H9 (cell line): ENCODE results near the gene WDR12. TPM values are rescaled to one million over a fixed set of nuclear protein-coding genes. Genes with fewer than 3 reads are reported as not detected.

Source experiments
- DNase-seq: peaks from one replicate; pipeline ENCODE4 v3.0.0-alpha.2; 2017
- H2AFZ ChIP-seq: one replicate; pipeline ENCODE4 v1.6.1; 2013; ENCODE audit warnings: mild to moderate bottlenecking, low read length, control low read depth, moderate library complexity
- H2AK5ac ChIP-seq: 2 replicates; pipeline ENCODE4 v1.6.1; 2013; ENCODE audit warnings: low read length, control low read depth, mixed read lengths; ENCODE audit not compliant: insufficient read length
- H2BK120ac ChIP-seq: one replicate; pipeline ENCODE4 v1.6.1; 2013; ENCODE audit warnings: low read depth, mild to moderate bottlenecking, low read length, control low read depth, inconsistent platforms; ENCODE audit not compliant: poor library complexity, severe bottlenecking
- H2BK12ac ChIP-seq: 2 replicates; pipeline ENCODE4 v1.6.1; 2013; ENCODE audit warnings: low read length, control low read depth, mixed read lengths, low read depth; ENCODE audit not compliant: insufficient read length
- H2BK15ac ChIP-seq: 2 replicates; pipeline ENCODE4 v1.6.1; 2013; ENCODE audit warnings: low read depth, low read length, control low read depth
- H2BK20ac ChIP-seq: one replicate; pipeline ENCODE4 v1.6.1; 2013; ENCODE audit warnings: low read depth, mild to moderate bottlenecking, low read length, control low read depth, inconsistent platforms; ENCODE audit not compliant: poor library complexity, severe bottlenecking
- H2BK5ac ChIP-seq: 2 replicates; pipeline ENCODE4 v1.6.1; 2013; ENCODE audit warnings: low read length, control low read depth, mixed read lengths; ENCODE audit not compliant: insufficient read length
- H3K14ac ChIP-seq: 2 replicates; pipeline ENCODE4 v1.6.1; 2013; ENCODE audit warnings: low read length, control low read depth; ENCODE audit not compliant: insufficient read depth
- H3K18ac ChIP-seq: 2 replicates; pipeline ENCODE4 v1.6.1; 2013; ENCODE audit warnings: low read depth, mild to moderate bottlenecking, mixed read lengths, low read length, control low read depth; ENCODE audit not compliant: insufficient read length
- H3K23ac ChIP-seq: 2 replicates; pipeline ENCODE4 v1.6.1; 2013; ENCODE audit warnings: low read length, control low read depth, mixed read lengths, low read depth; ENCODE audit not compliant: insufficient read length
- H3K23me2 ChIP-seq: 2 replicates; pipeline ENCODE4 v1.6.1; 2013; ENCODE audit warnings: low read depth, mild to moderate bottlenecking, mixed read lengths, low read length, control low read depth; ENCODE audit not compliant: insufficient read length, poor library complexity, severe bottlenecking
- H3K27ac ChIP-seq: 2 replicates; pipeline ENCODE4 v1.5.1; 2013; ENCODE audit warnings: low read length, control low read depth, mixed read lengths, low read depth; ENCODE audit not compliant: insufficient read length
- H3K27me3 ChIP-seq: 2 replicates; pipeline ENCODE4 v1.6.1; 2013; ENCODE audit warnings: low read length, control low read depth, inconsistent platforms; ENCODE audit not compliant: insufficient read depth
- H3K4ac ChIP-seq: 2 replicates; pipeline ENCODE4 v1.6.1; 2013; ENCODE audit warnings: low read depth, mild to moderate bottlenecking, control low read depth, inconsistent platforms, low read length, moderate library complexity
- H3K4me1 ChIP-seq: 2 replicates; pipeline ENCODE4 v1.6.1; 2013; ENCODE audit warnings: low read length, control low read depth, inconsistent platforms; ENCODE audit not compliant: insufficient read depth
- H3K4me2 ChIP-seq: 2 replicates; pipeline ENCODE4 v1.6.1; 2013; ENCODE audit warnings: low read length, control low read depth, mixed read lengths; ENCODE audit not compliant: insufficient read length, insufficient read depth
- H3K56ac ChIP-seq: 2 replicates; pipeline ENCODE4 v1.6.1; 2013; ENCODE audit warnings: low read depth, mild to moderate bottlenecking, mixed read lengths, low read length, control low read depth; ENCODE audit not compliant: insufficient read length
- H3K79me1 ChIP-seq: 2 replicates; pipeline ENCODE4 v1.6.1; 2013; ENCODE audit warnings: low read depth, mild to moderate bottlenecking, moderate library complexity, low read length, control low read depth, inconsistent platforms; ENCODE audit not compliant: insufficient read depth, poor library complexity, severe bottlenecking
- H3K79me2 ChIP-seq: 2 replicates; pipeline ENCODE4 v1.6.1; 2013; ENCODE audit warnings: low read length, control low read depth, inconsistent platforms; ENCODE audit not compliant: insufficient read depth
- H3K9ac ChIP-seq: 2 replicates; pipeline ENCODE4 v1.6.1; 2013; ENCODE audit warnings: low read length, control low read depth, mixed read lengths; ENCODE audit not compliant: insufficient read length; ENCODE audit errors: extremely low read depth
- H3K9me3 ChIP-seq: one replicate; pipeline ENCODE4 v1.6.1; 2013; ENCODE audit warnings: low read depth, low read length, inconsistent platforms; ENCODE audit not compliant: control insufficient read depth
- H3T11ph ChIP-seq: one replicate; pipeline ENCODE4 v1.6.1; 2013; ENCODE audit warnings: mild to moderate bottlenecking, low read length, control low read depth, inconsistent platforms
- H4K20me1 ChIP-seq: one replicate; pipeline ENCODE4 v1.6.1; 2013; ENCODE audit not compliant: control insufficient read depth, insufficient read length, insufficient read depth
- H4K5ac ChIP-seq: 2 replicates; pipeline ENCODE4 v1.6.1; 2013; ENCODE audit warnings: low read depth, mild to moderate bottlenecking, mixed read lengths, low read length, control low read depth; ENCODE audit not compliant: insufficient read length
- H4K8ac ChIP-seq: replicated peaks from 2 replicates; pipeline ENCODE4 v1.6.1; 2013; ENCODE audit warnings: low read length, control low read depth, mixed read lengths, low read depth; ENCODE audit not compliant: insufficient read length
- H4K91ac ChIP-seq: 2 replicates; pipeline ENCODE4 v1.6.1; 2013; ENCODE audit warnings: low read depth, mild to moderate bottlenecking, moderate library complexity, mixed read lengths, low read length, control low read depth; ENCODE audit not compliant: insufficient read length
- H3K27ac Mint-ChIP-seq, 3 experiments: 2 replicates in 2 of 3; 3 replicates in 1 of 3; pipeline ENCODE4 v1.8.0; 2020 to 2021; ENCODE audit warnings: mixed read lengths in 3 of 3, mild to moderate bottlenecking in 1 of 3, moderate library complexity in 1 of 3
- H3K27me3 Mint-ChIP-seq: 2 replicates; pipeline ENCODE4 v1.8.0; 2021; ENCODE audit warnings: low read depth, mild to moderate bottlenecking, moderate library complexity, mixed read lengths
- H3K36me3 Mint-ChIP-seq, 3 experiments: 2 replicates in 2 of 3; 3 replicates in 1 of 3; pipeline ENCODE4 v1.8.0; 2020 to 2021; ENCODE audit warnings: low read depth in 3 of 3, mixed read lengths in 3 of 3; ENCODE audit not compliant: insufficient read depth in 1 of 3
- H3K4me1 Mint-ChIP-seq, 2 experiments: 2 replicates each; pipeline ENCODE4 v1.8.0; 2020; ENCODE audit warnings: mixed read lengths in 2 of 2
- H3K4me3 Mint-ChIP-seq, 2 experiments: 2 replicates in 1 of 2; 3 replicates in 1 of 2; pipeline ENCODE4 v1.8.0; 2020 to 2021; ENCODE audit warnings: mild to moderate bottlenecking in 2 of 2, mixed read lengths in 2 of 2, moderate library complexity in 1 of 2
- H3K9me3 Mint-ChIP-seq, 2 experiments: 2 replicates in 1 of 2; 3 replicates in 1 of 2; pipeline ENCODE4 v1.8.0; 2020; ENCODE audit warnings: mild to moderate bottlenecking in 2 of 2, mixed read lengths in 2 of 2, moderate library complexity in 1 of 2
- WGBS: extraction: QIAGEN DNeasy Blood & Tissue Kit; methylation state at CpG from one replicate; pipeline ENCODE4 v1.1.7; 2013; ENCODE audit warnings: missing lambda C conversion rate, low lambda C conversion rate, mixed read lengths; ENCODE audit not compliant: insufficient read length; ENCODE audit errors: extremely low coverage; 5-methylcytosine and 5-hydroxymethylcytosine counted together
- total RNA-seq: library from RNA; stranded (reverse); gene quantifications from 2 replicates; pipeline ENCODE4 v1.2.1, GENCODE V29; 2021
- TF ChIP-seq, protein P1 (sequence below): fragments of 200-600 bp; sonication (generic); conservative IDR thresholded peaks from 3 replicates; pipeline ENCODE4 v1.8.0; 2021; ENCODE audit warnings: antibody characterized with exemption, mild to moderate bottlenecking

Gene WDR12
- total RNA-seq, 1 experiment from 2014 or later: 129 TPM

DNA sequence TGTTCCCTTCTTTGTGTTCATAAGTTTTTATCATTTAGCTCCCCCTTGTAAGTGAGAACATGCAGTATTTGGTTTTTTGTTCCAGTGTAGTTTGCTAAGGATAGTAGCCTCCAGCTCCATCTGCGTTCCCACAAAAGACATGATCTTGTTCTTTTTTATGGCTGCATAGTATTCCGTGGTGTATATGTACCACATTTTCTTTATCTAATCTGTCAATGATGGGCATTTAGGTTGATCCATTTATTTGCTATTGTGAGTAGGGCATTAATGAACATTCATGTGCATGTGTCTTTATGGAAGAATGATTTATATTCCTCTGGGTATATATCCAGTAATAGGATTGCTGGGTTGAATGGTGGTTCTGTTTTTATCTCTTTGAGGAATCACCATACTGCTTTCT, 34.0 kb upstream of the WDR12 start:
- no CpG with 5 or more reads among the region's 2 CpGs for WGBS
- no peaks in the 10 kb centered on the region for H3K4me1 ChIP-seq

More for the DNA sequence above, 34.0 kb upstream of the WDR12 start:
- Histone ChIP-seq H2AFZ (no peak overlapping the region), H3K18ac (no peak overlapping the region), H3K9ac (no peak overlapping the region), H3K23me2 (no peaks in the 10 kb centered on the region), H3K23ac (no peak overlapping the region), H4K8ac (no peak overlapping the region), H3K27me3 (no peaks in the 10 kb centered on the region), H3K56ac (no peak overlapping the region), H2BK12ac (no peak overlapping the region), H4K91ac (no peak overlapping the region), H2AK5ac (no peak overlapping the region), H3K14ac (no peak overlapping the region), H2BK15ac (no peak overlapping the region), H3K4ac (no peak overlapping the region), H2BK5ac (no peak overlapping the region), H3K4me2 (no peak overlapping the region), H4K5ac (no peak overlapping the region), H3K9me3 (no peaks in the 10 kb centered on the region), H3T11ph (no peak overlapping the region), H3K27ac (no peak overlapping the region), H4K20me1 (no peaks in the 10 kb centered on the region), H3K79me1 (no peaks in the 10 kb centered on the region), H2BK20ac (no peak overlapping the region), H2BK120ac (no peak overlapping the region), H3K79me2 (no peaks in the 10 kb centered on the region)
- Mint-ChIP-seq H3K4me3 (no peak overlapping the region), H3K9me3 (peaks cover 34 to 35% of the 10 kb centered on the region in 2 experiments), H3K4me1 (peaks cover 2 to 3% of the 10 kb centered on the region in 2 experiments; a peak in 3 of 4 replicates), H3K36me3 (peaks cover 23 to 43% (median 41%) of the 10 kb centered on the region in 3 experiments; a peak in 6 of 7 replicates), H3K27ac (no peak overlapping the region), H3K27me3 (no peaks in the 10 kb centered on the region)
- DNase-seq: no peak
- TF ChIP-seq, protein P1, sequence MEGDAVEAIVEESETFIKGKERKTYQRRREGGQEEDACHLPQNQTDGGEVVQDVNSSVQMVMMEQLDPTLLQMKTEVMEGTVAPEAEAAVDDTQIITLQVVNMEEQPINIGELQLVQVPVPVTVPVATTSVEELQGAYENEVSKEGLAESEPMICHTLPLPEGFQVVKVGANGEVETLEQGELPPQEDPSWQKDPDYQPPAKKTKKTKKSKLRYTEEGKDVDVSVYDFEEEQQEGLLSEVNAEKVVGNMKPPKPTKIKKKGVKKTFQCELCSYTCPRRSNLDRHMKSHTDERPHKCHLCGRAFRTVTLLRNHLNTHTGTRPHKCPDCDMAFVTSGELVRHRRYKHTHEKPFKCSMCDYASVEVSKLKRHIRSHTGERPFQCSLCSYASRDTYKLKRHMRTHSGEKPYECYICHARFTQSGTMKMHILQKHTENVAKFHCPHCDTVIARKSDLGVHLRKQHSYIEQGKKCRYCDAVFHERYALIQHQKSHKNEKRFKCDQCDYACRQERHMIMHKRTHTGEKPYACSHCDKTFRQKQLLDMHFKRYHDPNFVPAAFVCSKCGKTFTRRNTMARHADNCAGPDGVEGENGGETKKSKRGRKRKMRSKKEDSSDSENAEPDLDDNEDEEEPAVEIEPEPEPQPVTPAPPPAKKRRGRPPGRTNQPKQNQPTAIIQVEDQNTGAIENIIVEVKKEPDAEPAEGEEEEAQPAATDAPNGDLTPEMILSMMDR: no peak
